GM12892 (cell line): Measurements from ENCODE around the gene PPFIA3.

Experiments used
- POLR2A ChIP-seq: IDR thresholded peaks from 2 replicates; pipeline ENCODE4 v1.6.1; 2011; ENCODE audit warnings: low read depth, low read length, control low read depth
- POLR2AphosphoS5 ChIP-seq: IDR thresholded peaks from 2 replicates; pipeline ENCODE4 v1.6.1; 2011; ENCODE audit warnings: low read depth, low read length, control low read depth
- TAF1 ChIP-seq: IDR thresholded peaks from 2 replicates; pipeline ENCODE4 v1.6.1; 2011; ENCODE audit warnings: low read depth, mild to moderate bottlenecking, control low read depth, low read length, borderline replicate concordance

GRCh38 chr19:49190781-49191180 is 71.4 kb downstream of the PPFIA3 start:
- TF ChIP-seq POLR2A: no peak
- TF ChIP-seq POLR2AphosphoS5: no peak
- TF ChIP-seq TAF1: no peak
